Sciatic nerve (tissue), 2 donors: ENCODE data around the gene TYK2. TPM values are rescaled to one million over a fixed set of nuclear protein-coding genes. Genes with fewer than 3 reads are reported as not detected.

ENCODE experiments used
- ATAC-seq: fragments of 200-7000 bp; cut with Tn5 transposase; one replicate; pipeline ENCODE4 v1.9.1; 2020; ENCODE audit warnings: mild to moderate bottlenecking, moderate library complexity
- DNase-seq: peaks from one replicate; pipeline ENCODE4 v3.0.0-alpha.2; 2020; ENCODE audit warnings: low spot score
- intact Hi-C: fragments of 100-400 bp; cut with DNase I; formaldehyde crosslinking; loops from one replicate; pipeline ENCODE4 v1.14.2; 2022
- total RNA-seq: library from RNA; stranded (reverse); fragmentation: NEBNext Ultra II Directional; extraction: Animal tissue kit (Norgen Biotek cat#: 25700); gene quantifications from one replicate; pipeline ENCODE4 v1.2.1, GENCODE V29; 2021
- donor health status: DM: no; HTN: no; CAD: no.
- donor health status: DM: no; HTN: no; CAD: no.

Gene TYK2
- total RNA-seq, 1 donor from 2014 or later = 128 TPM

- ATAC-seq = no peak
- intact Hi-C loops = no loop called here
- DNase-seq = no peak
Observed at GRCh38 chr19:10327793-10328192, 52.6 kb downstream of the TYK2 start.

GRCh38 chr19:10325732-10326131 is 54.6 kb downstream of the TYK2 start:
- intact Hi-C loops = no loop called here
- no peak for ATAC-seq
- no peak for DNase-seq

GRCh38 chr19:10321874-10322835 is 58.2 kb downstream of the TYK2 start:
- no peak for DNase-seq
- intact Hi-C loops = no loop called here
- no peak for ATAC-seq

GRCh38 chr19:10321417-10321797 is 59.0 kb downstream of the TYK2 start:
- intact Hi-C loops = no loop called here
- DNase-seq = no peak
- no peak for ATAC-seq

- ATAC-seq (no peak), DNase-seq (no peak)
- intact Hi-C loops = no loop called here
Observed at GRCh38 chr19:10320602-10321416, 59.6 kb downstream of the TYK2 start.

GRCh38 chr19:10318807-10319682 is 61.3 kb downstream of the TYK2 start:
- ATAC-seq = no peak
- intact Hi-C loops = no loop called here
- no peak for DNase-seq

GRCh38 chr19:10317857-10318462 is 62.4 kb downstream of the TYK2 start:
- no peak for ATAC-seq
- intact Hi-C loops = loop anchor here (2.0 kb wide), 1 partner anchor 15 kb away; the partner anchor contains the start of gene RAVER1
- no peak for DNase-seq

GRCh38 chr19:10317045-10317856 is 63.1 kb downstream of the TYK2 start:
- intact Hi-C loops = loop anchor here (2.0 kb wide), 1 partner anchor 16 kb away; the partner anchor contains the start of gene RAVER1
- DNase-seq (no peak), ATAC-seq (no peak)

GRCh38 chr19:10316229-10317044 is 63.9 kb downstream of the TYK2 start:
- no peak for DNase-seq
- intact Hi-C loops = loop anchor here (2.0 kb wide), 1 partner anchor 16 kb away; the partner anchor contains the start of gene RAVER1
- ATAC-seq = peak; percentile 35

GRCh38 chr19:10315335-10316214 is 64.8 kb downstream of the TYK2 start, which contains the start of gene FDX2:
Gene FDX2, minus strand, starts transcription at chr19:10316015. Its CDS starts 19 bp downstream, at chr19:10315996.
- intact Hi-C loops = loop anchor here (2.0 kb wide), 1 partner anchor 17 kb away; the partner anchor contains the start of gene RAVER1
- DNase-seq (peak; percentile 94), ATAC-seq (peak; percentile 94)

- no peak for DNase-seq
- intact Hi-C loops = no loop called here
- ATAC-seq = peak; percentile 16
Observed at GRCh38 chr19:10309423-10309822, 70.9 kb downstream of the TYK2 start, which contains the start of gene ZGLP1. Gene ZGLP1, minus strand, starts transcription at chr19:10309815.

GRCh38 chr19:10306327-10306726 is 74.0 kb downstream of the TYK2 start:
- intact Hi-C loops = no loop called here
- DNase-seq = no peak
- no peak for ATAC-seq

- ATAC-seq (peak; percentile 61), DNase-seq (no peak)
- intact Hi-C loops = no loop called here
Observed at GRCh38 chr19:10305139-10305806, 75.1 kb downstream of the TYK2 start.
